ENCODE data around the gene S100A3.
A peak's percentile ranks its signal among the peaks of the same experiment; 100 is the strongest.

S100A3 gene

DNA sequence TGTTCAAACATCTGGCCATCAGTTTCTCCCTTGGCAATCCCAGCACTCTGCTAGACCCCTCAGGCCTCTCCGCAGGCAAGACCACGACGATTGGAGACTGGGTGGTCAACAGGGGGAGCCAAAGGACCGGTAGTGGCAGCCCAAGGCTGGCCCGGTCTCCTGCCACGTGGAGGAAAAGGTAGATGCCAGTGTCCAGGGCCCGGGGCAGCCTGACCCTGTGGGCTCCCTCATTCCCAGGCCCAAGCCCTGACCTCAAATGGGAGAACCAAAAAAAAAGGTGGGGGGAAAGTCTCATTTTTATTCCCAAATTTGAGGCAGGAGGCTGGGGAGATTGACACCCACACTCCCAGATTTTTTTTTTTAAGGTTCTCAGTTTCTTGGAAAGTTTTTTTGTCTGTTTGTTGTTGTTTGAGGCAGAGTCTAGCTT is 38.1 kb downstream of the S100A3 start:
- peak; percentile 48 to 66 for DNase-seq (ENCODE audit: low read depth in 2 of 2)

DNA sequence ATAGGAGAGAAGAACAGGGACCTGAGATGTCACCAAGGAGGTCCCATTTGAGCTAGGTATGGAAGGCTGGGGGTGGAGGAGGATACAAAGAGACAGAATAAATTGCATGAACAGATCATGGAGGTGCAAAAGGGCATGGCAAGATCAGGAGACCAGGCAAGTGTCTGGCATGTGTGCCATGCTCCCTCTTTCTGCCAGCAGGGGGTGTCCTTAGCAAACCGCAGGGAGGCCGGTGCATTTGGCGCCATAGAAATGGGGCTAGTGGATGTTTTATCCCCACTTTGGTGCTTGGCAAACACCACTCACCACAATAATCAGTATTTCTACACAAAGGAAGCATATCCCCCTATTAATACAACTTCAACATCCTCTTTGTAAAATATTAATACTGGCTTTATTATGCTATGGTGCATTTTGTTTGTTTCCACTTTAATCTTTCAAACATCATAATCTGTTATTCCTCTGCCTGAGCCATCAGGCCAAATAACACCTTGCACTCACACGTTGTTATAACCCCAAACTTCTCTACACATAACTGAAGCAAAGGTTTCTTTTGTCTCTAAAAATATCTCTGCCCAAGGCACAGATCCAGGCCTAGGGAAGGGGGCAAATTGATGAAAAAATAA is 39.2 kb downstream of the S100A3 start:
- peak in 1 of 2 donors; percentile 43 for DNase-seq (ENCODE audit: low read depth in 2 of 2)

DNA sequence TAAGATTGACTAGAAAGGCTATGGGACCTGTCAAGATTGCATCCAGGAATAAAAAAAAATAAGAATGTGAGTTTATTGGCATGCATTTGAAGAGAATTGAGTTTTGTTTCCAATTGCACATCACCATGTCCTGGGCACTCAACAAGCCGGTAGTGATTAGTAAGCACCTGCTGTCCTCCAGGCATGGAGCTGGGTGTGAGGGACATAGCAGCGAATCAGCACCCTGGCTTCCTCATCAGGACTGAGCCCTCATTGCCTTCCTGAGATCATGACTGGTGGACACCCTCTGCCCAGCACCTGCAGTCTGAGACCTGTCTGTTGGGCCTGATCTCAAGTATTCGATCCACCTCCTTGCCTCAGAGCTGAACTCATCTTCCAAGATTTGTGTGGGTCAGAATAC is 40.0 kb downstream of the S100A3 start:
- DNase-seq (ENCODE audit: low read depth in 2 of 2), result no peak

DNA sequence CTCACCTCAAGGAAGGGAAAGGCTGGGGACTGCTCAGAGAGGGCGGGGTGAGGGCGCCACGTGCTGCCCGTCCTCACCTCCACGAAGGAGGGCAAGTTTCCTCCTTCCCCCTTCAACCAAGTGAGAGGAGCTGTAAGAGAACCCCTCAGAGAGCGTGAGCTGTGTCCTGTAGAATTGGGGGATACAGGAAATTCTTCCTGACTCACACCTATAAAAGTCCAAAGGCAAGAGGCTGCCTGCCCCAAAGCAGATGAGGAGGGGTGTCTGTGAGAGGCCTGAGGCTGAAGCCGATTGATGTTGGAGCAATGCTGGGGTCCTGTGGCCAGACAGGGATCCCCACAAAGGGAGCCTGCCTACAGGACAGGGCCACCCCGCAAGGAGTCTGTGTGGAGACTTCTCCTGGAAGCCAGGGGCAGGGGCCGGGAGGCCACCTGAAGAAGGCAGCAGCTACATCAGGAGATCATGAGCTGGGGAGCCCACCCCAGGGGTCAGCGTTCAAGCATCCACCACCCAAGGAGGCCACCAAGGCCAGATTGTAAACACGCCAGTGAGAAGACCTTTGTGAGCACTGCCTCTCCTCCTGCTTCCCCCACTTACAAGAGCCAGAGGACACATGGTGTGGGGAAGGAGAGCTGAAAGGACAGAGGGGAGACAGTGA is 41.0 kb downstream of the S100A3 start:
- no peak for DNase-seq (ENCODE audit: low read depth in 2 of 2)

DNA sequence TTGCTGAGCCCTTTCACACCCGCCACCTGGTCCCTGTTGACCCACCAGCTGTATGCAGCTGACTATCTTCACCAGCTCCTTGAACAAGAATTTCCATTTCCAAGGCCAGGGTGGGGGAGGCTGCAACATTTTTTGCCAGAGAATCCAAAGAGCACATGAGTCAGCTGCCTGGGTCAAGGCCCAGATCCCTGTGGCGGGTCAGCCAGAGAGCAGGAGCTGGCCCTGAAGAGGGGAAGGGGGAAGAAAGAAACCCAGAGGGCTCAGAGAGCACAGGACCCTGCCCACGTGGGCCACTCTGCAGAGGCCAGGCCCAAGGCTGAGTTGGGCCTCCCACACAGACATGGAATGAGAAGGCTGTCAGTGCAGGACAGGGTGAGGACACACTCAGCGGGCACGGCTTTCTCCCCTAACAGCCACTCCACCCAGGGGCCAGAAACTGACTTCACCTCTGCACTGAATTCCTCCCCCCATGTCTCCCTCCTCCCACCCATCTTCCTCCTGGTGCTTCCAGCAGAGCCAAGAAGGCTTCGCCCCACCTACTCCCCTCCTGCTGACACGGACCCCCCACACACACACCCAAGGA is 42.1 kb downstream of the S100A3 start:
- no peak for DNase-seq (ENCODE audit: low read depth in 2 of 2)

DNA sequence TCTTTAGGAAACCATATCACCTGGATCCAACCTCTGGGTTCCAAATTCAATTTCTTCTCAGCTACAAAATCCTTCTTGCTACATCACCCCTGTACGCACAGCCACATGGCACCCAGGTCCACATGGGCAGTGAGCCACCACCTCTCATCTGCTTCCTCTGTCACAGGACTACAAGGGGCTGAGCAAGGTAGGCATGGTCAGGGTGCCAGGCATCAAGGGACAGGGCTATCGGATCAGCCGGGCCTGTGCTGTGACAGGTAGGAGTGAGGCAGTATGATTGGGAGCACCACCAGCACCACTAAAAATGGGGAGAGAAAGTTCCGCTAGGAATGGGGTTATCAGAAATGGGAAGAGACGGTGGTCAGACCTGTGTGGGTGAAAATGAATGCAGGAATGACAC is 42.7 kb downstream of the S100A3 start:
- no peak for DNase-seq (ENCODE audit: low read depth in 2 of 2)

DNA sequence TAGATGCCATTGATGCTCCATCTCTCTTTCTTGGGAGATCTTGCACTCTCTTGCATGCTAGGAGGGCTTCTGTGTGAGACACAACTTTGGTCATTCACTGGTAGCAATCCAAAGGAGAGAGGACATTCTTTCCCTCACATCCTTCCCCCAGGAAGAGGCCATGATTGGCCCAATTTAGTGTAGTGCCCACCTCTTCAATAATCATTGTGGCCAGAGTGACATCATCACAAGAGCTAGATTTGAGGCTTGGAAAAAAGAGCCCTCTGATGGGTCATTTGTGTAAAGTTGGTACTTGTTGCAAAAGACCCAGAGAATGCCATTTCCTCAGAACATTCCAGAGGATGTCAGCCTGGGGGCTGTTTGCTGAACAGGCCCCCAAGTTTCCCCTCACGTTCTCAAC is 43.5 kb downstream of the S100A3 start:
- DNase-seq (ENCODE audit: low read depth in 2 of 2), result no peak

DNA sequence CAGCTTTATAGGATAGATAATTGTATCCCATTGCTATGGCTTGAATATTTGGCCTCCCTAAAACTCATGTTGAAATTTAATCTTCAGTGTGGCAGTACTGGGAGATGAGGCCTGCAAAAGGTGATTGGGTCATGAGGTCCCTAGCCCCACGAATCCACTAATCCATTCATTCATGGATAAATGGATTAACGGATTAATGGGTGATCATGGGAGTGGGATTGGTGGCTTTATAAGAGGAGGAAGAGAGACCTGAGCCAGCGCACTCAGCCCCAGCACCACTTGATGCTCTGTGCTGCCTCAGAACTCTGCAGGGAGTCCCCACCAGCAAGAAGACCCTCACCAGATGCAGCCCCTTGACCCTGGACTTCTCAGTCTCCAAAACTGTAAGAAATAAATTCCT is 45.3 kb downstream of the S100A3 start:
- no peak for DNase-seq (ENCODE audit: low read depth in 2 of 2)

DNA sequence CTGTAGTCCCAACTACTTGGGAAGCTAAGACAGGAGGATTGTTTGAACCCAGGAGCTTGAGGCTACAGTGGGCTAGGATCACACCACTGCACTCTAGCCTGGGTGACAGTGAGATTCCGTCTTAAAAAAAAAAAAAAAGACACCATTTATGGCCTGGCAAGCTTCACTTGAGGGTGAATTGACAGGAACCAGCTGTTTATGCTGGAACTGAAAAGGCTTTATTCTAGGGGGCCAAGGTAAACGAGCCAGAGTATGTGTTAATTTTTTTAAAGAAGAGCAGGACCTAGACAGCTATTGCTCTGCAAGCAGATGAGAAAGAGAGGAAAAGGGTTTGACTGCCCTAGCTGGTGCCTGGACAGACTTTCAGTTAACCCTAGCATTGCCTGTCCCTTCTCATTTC is 50.3 kb downstream of the S100A3 start:
- DNase-seq (ENCODE audit: low read depth in 2 of 2), result no peak

All from stimulated activated CD8-positive, alpha-beta memory T cell treated with anti-CD3 and anti-CD28 coated beads, Interleukin-2, amount 100 ng/mL, for 1 hour (primary cell).